HG03039 (cell line): Measurements from ENCODE around the gene COL21A1.
"Not testable (repeated sequence)": the region's sequence is repeated elsewhere in the genome, so short reads cannot be mapped to it uniquely, and the experiment has no call there.

ENCODE experiments used
- ATAC-seq: cut with Tn5 transposase; IDR thresholded peaks from one replicate; pipeline ENCODE4 v1.9.1; 2021; ENCODE audit warnings: mild to moderate bottlenecking, moderate library complexity; ENCODE audit not compliant: unreplicated experiment

Gene COL21A1

GRCh38 chr6:56246881-56247653, at the start of gene COL21A1:
Gene COL21A1 (minus strand): TSS chr6:56247580. CDS start chr6:56182618, 64,962 bp downstream.
- no peak for ATAC-seq

- no peak for ATAC-seq
Observed at GRCh38 chr6:56293781-56294180, 46.4 kb upstream of the COL21A1 start.

- ATAC-seq = no peak
Observed at GRCh38 chr6:56292505-56293181, 45.3 kb upstream of the COL21A1 start.

GRCh38 chr6:56291302-56291917, 44.0 kb upstream of the COL21A1 start:
- ATAC-seq = no peak

- no peak for ATAC-seq
Observed at GRCh38 chr6:56289721-56290120, 42.3 kb upstream of the COL21A1 start.

GRCh38 chr6:56288347-56288746, 41.0 kb upstream of the COL21A1 start:
- no peak for ATAC-seq

GRCh38 chr6:56282391-56282790, 35.0 kb upstream of the COL21A1 start:
- no peak for ATAC-seq

GRCh38 chr6:56280126-56280525, 32.7 kb upstream of the COL21A1 start:
- no peak for ATAC-seq

- ATAC-seq = no peak
Observed at GRCh38 chr6:56279331-56280080, 32.1 kb upstream of the COL21A1 start.

GRCh38 chr6:56278171-56278591, 30.8 kb upstream of the COL21A1 start:
- ATAC-seq = no peak

- ATAC-seq = no peak
Observed at GRCh38 chr6:56270812-56271441, 23.5 kb upstream of the COL21A1 start.

- no peak for ATAC-seq
Observed at GRCh38 chr6:56268266-56268665, 20.9 kb upstream of the COL21A1 start.

- no peak for ATAC-seq
Observed at GRCh38 chr6:56266011-56266410, 18.6 kb upstream of the COL21A1 start.

GRCh38 chr6:56263596-56264315, 16.4 kb upstream of the COL21A1 start:
- no peak for ATAC-seq

- ATAC-seq = not testable (repeated sequence)
Observed at GRCh38 chr6:56260593-56260992, 13.2 kb upstream of the COL21A1 start.

- ATAC-seq = no peak
Observed at GRCh38 chr6:56259234-56260077, 12.1 kb upstream of the COL21A1 start.

- no peak for ATAC-seq
Observed at GRCh38 chr6:56255349-56255748, 8.0 kb upstream of the COL21A1 start.

- ATAC-seq = no peak
Observed at GRCh38 chr6:56250266-56250665, 2.9 kb upstream of the COL21A1 start.

- ATAC-seq = no peak
Observed at GRCh38 chr6:56247654-56248122, 308 bp upstream of the COL21A1 start.
